ACC112 (cell line): ENCODE results near the gene SNX27.

Experiments used
- H2AFZ ChIP-seq: fragments of 200-600 bp; sonication (generic); one replicate; pipeline ENCODE4 v1.6.0; 2017; ENCODE audit warnings: antibody characterized with exemption, low read length; ENCODE audit not compliant: unreplicated experiment
- H3K27ac ChIP-seq: fragments of 200-600 bp; sonication (generic); 2 replicates; pipeline ENCODE4 v1.5.1; 2014; ENCODE audit warnings: low read depth, mild to moderate bottlenecking, antibody characterized with exemption, low read length, moderate library complexity
- H3K27me3 ChIP-seq: fragments of 200-600 bp; sonication (generic); 2 replicates; pipeline ENCODE4 v1.6.1; 2014; ENCODE audit warnings: mild to moderate bottlenecking, antibody characterized with exemption, low read length, moderate library complexity, mixed read lengths; ENCODE audit not compliant: insufficient read depth
- H3K36me3 ChIP-seq: fragments of 200-600 bp; sonication (generic); 2 replicates; pipeline ENCODE4 v1.6.1; 2016; ENCODE audit warnings: mild to moderate bottlenecking, antibody characterized with exemption, low read length, moderate library complexity, mixed read lengths; ENCODE audit not compliant: insufficient read depth
- H3K4me1 ChIP-seq: fragments of 200-600 bp; sonication (generic); one replicate; pipeline ENCODE4 v1.6.1; 2016; ENCODE audit warnings: low read length, mixed read lengths; ENCODE audit not compliant: insufficient read depth, unreplicated experiment, control insufficient read depth
- H3K4me3 ChIP-seq: fragments of 200-600 bp; sonication (generic); 2 replicates; pipeline ENCODE4 v1.5.1; 2014; ENCODE audit warnings: mild to moderate bottlenecking, low read depth, low read length
- H3K79me2 ChIP-seq: fragments of 200-600 bp; sonication (generic); one replicate; pipeline ENCODE4 v1.6.0; 2016; ENCODE audit warnings: low read length; ENCODE audit not compliant: control insufficient read depth, unreplicated experiment, insufficient read depth

The SNX27 gene

DNA sequence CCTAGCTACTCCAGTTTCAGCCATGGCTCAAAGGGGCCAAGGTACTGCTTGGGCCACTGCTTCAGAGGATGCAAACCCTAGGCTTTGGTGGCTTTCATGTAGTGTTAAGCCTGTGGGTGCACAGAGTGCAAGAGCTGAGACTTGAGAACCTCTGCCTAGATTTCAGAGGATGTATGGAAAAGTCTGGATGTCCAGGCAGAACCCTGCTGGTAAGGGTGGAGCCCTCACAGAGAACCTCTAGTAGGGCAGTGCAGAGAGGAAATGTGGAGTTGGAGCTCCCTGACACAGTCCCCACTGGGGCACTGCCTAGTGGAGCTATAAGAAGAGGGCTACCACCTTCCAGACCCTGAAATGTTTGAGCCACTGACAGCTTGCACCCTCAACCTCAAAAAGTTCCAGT, 125.6 kb downstream of the SNX27 start:
- H3K4me1 ChIP-seq, result no peaks in the 10 kb centered on the region
- H3K79me2 ChIP-seq, result no peaks in the 10 kb centered on the region
- no peak overlapping the region for H3K4me3 ChIP-seq
- H2AFZ ChIP-seq, result no peak overlapping the region
- H3K27ac ChIP-seq, result no peak overlapping the region
- H3K36me3 ChIP-seq, result no peaks in the 10 kb centered on the region
- 0 out of 2 replicates have a peak, but pooled peaks cover 3% of the 10 kb centered on the region for H3K27me3 ChIP-seq

DNA sequence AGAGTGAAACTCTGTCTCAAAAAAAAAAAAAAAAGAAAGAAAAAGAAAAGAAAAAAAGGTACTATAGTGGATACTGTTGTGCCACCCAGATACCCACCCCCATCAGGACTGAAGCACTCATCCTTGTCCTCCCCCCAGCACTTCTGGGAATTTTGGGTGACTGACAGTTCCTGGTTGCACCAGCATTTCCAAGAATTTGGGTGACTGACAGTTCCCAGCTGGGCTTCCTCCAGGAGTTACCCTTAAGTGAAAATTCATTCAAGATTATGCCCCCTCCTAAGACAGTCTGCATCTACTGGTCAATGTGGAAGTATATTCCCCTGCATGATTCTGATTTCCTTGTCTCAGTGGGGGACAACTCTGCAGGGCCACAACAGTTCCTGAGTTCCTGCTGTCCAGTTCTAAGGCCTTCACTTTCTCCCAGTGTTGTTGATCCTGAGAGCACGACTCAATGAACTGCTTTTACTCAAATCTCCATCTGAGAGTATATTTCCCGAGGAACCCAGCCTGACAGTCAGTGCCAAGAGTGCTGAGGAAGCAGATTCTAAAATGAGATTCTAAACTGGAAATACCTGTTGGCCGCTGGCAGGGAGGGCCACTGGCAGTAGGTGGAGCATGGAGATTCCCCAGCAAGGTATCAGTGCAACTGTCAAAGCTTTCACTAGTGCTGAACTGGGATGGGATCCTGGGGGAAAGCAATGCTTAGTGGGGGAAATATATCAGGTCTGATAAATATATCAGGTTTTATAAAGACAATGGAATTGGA, 127.9 kb downstream of the SNX27 start:
- Histone ChIP-seq H3K79me2 (no peaks in the 10 kb centered on the region), H2AFZ (no peak overlapping the region), H3K36me3 (no peaks in the 10 kb centered on the region), H3K4me3 (no peak overlapping the region), H3K4me1 (no peaks in the 10 kb centered on the region), H3K27ac (no peak overlapping the region), H3K27me3 (peaks cover 16% of the 10 kb centered on the region)

DNA sequence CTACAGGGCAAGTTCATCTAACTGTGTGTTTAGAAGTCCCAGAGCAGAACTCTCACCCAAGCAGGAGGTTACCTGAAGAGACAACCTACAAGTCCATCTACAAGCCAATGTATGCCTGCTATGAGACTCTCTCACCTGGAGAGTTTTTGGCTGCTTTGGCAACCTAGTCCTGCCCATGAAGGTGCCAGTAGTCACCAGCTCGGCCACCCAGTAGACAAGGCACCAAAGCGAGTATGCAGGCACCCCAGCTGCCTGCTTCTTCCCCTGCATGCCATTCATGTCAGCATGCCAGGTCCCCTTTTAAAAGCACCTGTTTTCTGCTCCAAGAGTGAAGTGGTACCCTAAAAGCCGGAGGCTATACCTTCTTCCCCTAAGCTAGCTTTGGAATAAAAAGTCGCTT, 129.7 kb downstream of the SNX27 start:
- Histone ChIP-seq H2AFZ (no peak overlapping the region), H3K27ac (no peak overlapping the region), H3K79me2 (no peaks in the 10 kb centered on the region), H3K4me1 (no peaks in the 10 kb centered on the region), H3K4me3 (no peak overlapping the region), H3K36me3 (no peaks in the 10 kb centered on the region), H3K27me3 (peaks cover 22% of the 10 kb centered on the region)
